Kidney (tissue), 14 donors: Measurements from ENCODE around the gene RBX1. TPM values are rescaled to one million over a fixed set of nuclear protein-coding genes. Genes with fewer than 3 reads are reported as not detected.

ENCODE experiments used
- DNase-seq, 5 donors: peaks; one replicate each; pipeline ENCODE4 v3.0.0-alpha.2; 2013 to 2020
- FAIRE-seq: peaks from 2 replicates; lab custom pipeline; 2012; peaks lifted over from hg19 to GRCh38; lab: Jason Lieb, UNC
- H3K27ac ChIP-seq, 2 donors: one replicate each; pipeline ENCODE4 v1.7.0; 2013; ENCODE audit warnings: low read depth in 2 of 2, low read length in 2 of 2, inconsistent platforms in 1 of 2
- H3K27me3 ChIP-seq: one replicate; pipeline ENCODE4 v1.7.1; 2013; ENCODE audit warnings: low read length, inconsistent platforms; ENCODE audit not compliant: control insufficient read depth, insufficient read depth
- H3K36me3 ChIP-seq, 3 donors: one replicate each; pipeline versions ENCODE4 v1.7.0 to v1.7.1; 2013; ENCODE audit warnings: low read length in 3 of 3, control low read depth in 1 of 3, inconsistent platforms in 1 of 3; ENCODE audit not compliant: insufficient read depth in 3 of 3, control insufficient read depth in 2 of 3
- H3K4me1 ChIP-seq, 3 donors: one replicate each; pipeline versions ENCODE4 v1.7.0 to v1.7.1; 2013; ENCODE audit warnings: low read length in 3 of 3, inconsistent platforms in 1 of 3, low read depth in 1 of 3; ENCODE audit not compliant: control insufficient read depth in 2 of 3, insufficient read depth in 2 of 3
- H3K4me3 ChIP-seq, 3 donors: one replicate each; pipeline versions ENCODE4 v1.7.0 to v1.8.1; 2013; ENCODE audit warnings: low read length in 3 of 3, control low read depth in 1 of 3, inconsistent platforms in 1 of 3
- H3K9ac ChIP-seq, 3 donors: one replicate each; pipeline versions ENCODE4 v1.7.0 to v1.7.1; 2013; ENCODE audit warnings: low read length in 3 of 3, control low read depth in 1 of 3, inconsistent platforms in 1 of 3
- H3K9me3 ChIP-seq, 3 donors: one replicate each; pipeline versions ENCODE4 v1.7.0 to v1.7.1; 2013; ENCODE audit warnings: low read length in 3 of 3, control low read depth in 1 of 3, inconsistent platforms in 1 of 3; ENCODE audit not compliant: control insufficient read depth in 2 of 3, insufficient read depth in 1 of 3
- intact Hi-C: fragments of 100-400 bp; cut with DNase I; formaldehyde crosslinking; loops from one replicate; pipeline ENCODE4 v1.11.1; 2022
- polyA plus RNA-seq: library from polyadenylated mRNA; stranded (reverse); fragments of 350-450 nt; fragmentation: Illumina TruSeq; extraction: RNeasy Lipid Tissue Mini Kit (QIAGEN cat#74804); gene quantifications from one replicate; pipeline ENCODE4 v1.2.3, GENCODE V29; 2014; ENCODE audit warnings: low read depth, low replicate concordance; ENCODE audit not compliant: insufficient read depth
- total RNA-seq: library from RNA; stranded (reverse); fragmentation: NEBNext Ultra II Directional; extraction: Animal tissue kit (Norgen Biotek cat#: 25700); gene quantifications from one replicate; pipeline ENCODE4 v1.2.1, GENCODE V29; 2021
- TF ChIP-seq, protein P1 (sequence below): IDR thresholded peaks from 3 replicates; pipeline ENCODE4 v1.5.1; 2012; ENCODE audit warnings: mild to moderate bottlenecking, moderate library complexity, borderline replicate concordance; ENCODE audit not compliant: insufficient read depth; ENCODE audit errors: extremely low read depth
- donor health status: control.
- donor health status: control.
- donor health status: control.
- donor health status: control.
- donor health status: control.
- donor health status: DM: yes; HTN: yes; CAD: no.
- donor health status: Normal renal cell carcinoma (clear cell type).

Gene RBX1
- total and polyA plus RNA-seq, 2 donors from 2014 or later = 56.2 to 92.2 TPM

DNA sequence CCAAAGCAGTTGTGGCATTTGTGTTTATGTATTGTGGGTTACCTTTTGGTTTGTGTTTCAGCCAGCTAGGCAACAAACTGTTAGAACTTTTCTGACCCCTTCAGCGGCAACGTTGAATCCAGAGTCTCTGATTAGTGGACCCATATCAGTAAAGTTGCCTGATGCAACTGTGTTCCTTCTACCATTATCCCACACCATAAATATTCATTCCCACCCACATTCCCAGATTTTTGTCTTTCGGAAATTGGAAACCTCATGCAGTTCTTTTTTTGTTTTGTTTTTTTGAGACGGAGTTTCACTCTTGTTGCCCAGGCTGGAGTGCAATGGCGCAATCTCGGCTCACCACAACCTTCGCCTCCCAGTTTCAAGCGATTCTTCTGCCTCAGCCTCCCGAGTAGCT, 30.7 kb upstream of the RBX1 start:
- H3K4me3 ChIP-seq = no peak overlapping the region
- no peaks in the 10 kb centered on the region for H3K27me3 ChIP-seq
- no peaks in the 10 kb centered on the region for H3K9me3 ChIP-seq
- TF ChIP-seq, protein P1, sequence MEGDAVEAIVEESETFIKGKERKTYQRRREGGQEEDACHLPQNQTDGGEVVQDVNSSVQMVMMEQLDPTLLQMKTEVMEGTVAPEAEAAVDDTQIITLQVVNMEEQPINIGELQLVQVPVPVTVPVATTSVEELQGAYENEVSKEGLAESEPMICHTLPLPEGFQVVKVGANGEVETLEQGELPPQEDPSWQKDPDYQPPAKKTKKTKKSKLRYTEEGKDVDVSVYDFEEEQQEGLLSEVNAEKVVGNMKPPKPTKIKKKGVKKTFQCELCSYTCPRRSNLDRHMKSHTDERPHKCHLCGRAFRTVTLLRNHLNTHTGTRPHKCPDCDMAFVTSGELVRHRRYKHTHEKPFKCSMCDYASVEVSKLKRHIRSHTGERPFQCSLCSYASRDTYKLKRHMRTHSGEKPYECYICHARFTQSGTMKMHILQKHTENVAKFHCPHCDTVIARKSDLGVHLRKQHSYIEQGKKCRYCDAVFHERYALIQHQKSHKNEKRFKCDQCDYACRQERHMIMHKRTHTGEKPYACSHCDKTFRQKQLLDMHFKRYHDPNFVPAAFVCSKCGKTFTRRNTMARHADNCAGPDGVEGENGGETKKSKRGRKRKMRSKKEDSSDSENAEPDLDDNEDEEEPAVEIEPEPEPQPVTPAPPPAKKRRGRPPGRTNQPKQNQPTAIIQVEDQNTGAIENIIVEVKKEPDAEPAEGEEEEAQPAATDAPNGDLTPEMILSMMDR = no peak
- intact Hi-C loops = no loop called here
- H3K36me3 ChIP-seq = peaks cover 3 to 18% (median 10%) of the 10 kb centered on the region in 3 donors
- no peak for FAIRE-seq
- no peak overlapping the region for H3K9ac ChIP-seq
- no peaks in the 10 kb centered on the region for H3K4me1 ChIP-seq
- H3K27ac ChIP-seq = no peak overlapping the region
- DNase-seq = no peak

DNA sequence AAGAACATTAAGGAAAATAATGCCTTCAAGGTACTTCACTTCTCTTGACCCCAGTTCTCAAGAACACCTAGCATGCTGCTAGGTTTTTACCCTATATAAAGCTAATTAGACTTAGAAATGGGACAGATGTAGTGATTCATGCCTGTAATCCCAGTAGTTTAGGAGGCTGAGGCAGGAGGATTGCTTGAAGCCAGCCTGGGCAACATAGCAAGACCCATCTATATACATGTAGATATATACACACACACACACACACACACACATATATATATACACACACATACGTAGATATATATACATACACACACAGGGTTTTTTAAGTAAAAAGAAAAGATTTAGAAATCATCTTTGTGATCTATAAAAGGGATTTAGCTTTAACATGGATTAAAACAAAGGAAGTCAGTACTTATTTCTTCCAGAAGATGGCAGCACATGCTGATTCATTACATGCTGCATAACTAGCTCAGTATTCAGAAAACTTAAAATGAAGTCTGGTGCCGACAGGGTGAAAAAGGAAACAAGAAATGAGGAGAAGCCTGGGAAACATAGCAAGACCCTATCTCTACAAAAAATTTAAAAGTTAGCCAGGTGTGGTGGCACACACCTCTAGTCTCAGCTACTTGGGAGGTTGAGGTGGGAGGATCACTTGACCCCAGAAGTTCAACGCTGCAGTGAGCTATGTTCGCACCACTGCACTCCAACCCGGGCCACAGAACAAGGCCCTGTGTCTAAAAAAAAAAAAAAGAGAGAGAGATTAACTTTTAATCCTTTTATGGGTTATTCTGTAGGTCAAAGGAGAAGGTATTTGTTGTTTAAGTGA, 28.5 kb upstream of the RBX1 start:
- DNase-seq (peak in 2 of 5 donors; percentile 74 to 83), FAIRE-seq (peak; percentile 93)
- Histone ChIP-seq H3K27me3 (no peaks in the 10 kb centered on the region), H3K36me3 (peaks cover 3 to 24% (median 19%) of the 10 kb centered on the region in 3 donors), H3K4me3 (no peak overlapping the region), H3K9ac (no peak overlapping the region), H3K27ac (no peak overlapping the region), H3K4me1 (no peaks in the 10 kb centered on the region), H3K9me3 (no peaks in the 10 kb centered on the region)
- TF ChIP-seq, protein P1 = peak; percentile 81
- intact Hi-C loops = no loop called here

DNA sequence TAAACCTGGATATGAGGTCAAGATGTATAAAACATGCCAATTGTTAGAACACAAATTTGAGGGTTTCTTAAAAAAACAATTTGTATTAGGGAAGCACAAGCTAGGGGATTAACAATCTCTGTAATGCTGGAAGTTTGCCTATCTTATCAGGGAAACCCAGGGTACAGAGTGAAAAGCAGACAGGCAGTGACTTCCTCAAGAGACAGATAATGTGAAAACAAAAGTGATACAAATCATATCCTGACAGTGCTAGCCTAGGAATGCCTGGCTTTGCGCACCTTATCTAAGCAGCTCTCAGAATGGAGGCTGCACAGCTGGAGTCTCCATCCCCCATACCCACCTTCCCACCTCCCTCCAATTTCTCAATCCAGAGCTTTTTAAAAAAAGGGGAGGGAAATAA, 22.5 kb upstream of the RBX1 start:
- Histone ChIP-seq H3K9me3 (no peaks in the 10 kb centered on the region), H3K36me3 (peaks cover 3 to 27% (median 20%) of the 10 kb centered on the region in 3 donors), H3K27me3 (no peaks in the 10 kb centered on the region), H3K4me3 (no peak overlapping the region), H3K27ac (no peak overlapping the region), H3K9ac (no peak overlapping the region), H3K4me1 (no peaks in the 10 kb centered on the region)
- FAIRE-seq (no peak), DNase-seq (no peak)
- intact Hi-C loops = no loop called here
- TF ChIP-seq, protein P1 = no peak
